CD14-positive monocyte (primary cell): ENCODE measurements around the gene HMGXB3. TPM values are rescaled to one million over a fixed set of nuclear protein-coding genes. Genes with fewer than 3 reads are reported as not detected.

Experiments used
- DNase-seq, 3 donors: peaks; one replicate each; pipeline ENCODE4 v3.0.0-alpha.2; 2011 to 2022
- H2AFZ ChIP-seq: 2 replicates; pipeline ENCODE4 v1.6.0; 2012; ENCODE audit warnings: mild to moderate bottlenecking, low read depth, low read length, inconsistent platforms; ENCODE audit not compliant: insufficient read depth, poor library complexity, severe bottlenecking
- H3K27ac ChIP-seq, 2 donors: 1 replicate in 1 of 2; 2 replicates in 1 of 2; pipeline ENCODE4 v1.5.1; 2012 to 2013; ENCODE audit warnings: low read length in 2 of 2, control low read depth in 1 of 2, inconsistent platforms in 1 of 2, low read depth in 1 of 2, mild to moderate bottlenecking in 1 of 2
- H3K27me3 ChIP-seq, 2 donors: one replicate each; pipeline versions ENCODE4 v1.6.0 to v1.6.1; 2011 to 2013; ENCODE audit warnings: low read length in 2 of 2; ENCODE audit not compliant: control insufficient read depth in 2 of 2, insufficient read depth in 2 of 2
- H3K36me3 ChIP-seq, 2 donors: replicated peaks in 1 of 2; 1 replicate in 1 of 2; 2 replicates in 1 of 2; pipeline versions ENCODE4 v1.5.1 to v1.6.1; 2012 to 2013; ENCODE audit warnings: low read length in 2 of 2, control low read depth in 1 of 2, inconsistent platforms in 1 of 2, mild to moderate bottlenecking in 1 of 2; ENCODE audit not compliant: insufficient read depth in 2 of 2, control insufficient read depth in 1 of 2
- H3K4me1 ChIP-seq, 2 donors: 1 replicate in 1 of 2; 2 replicates in 1 of 2; pipeline versions ENCODE4 v1.5.1 to v1.6.1; 2012 to 2013; ENCODE audit warnings: low read length in 2 of 2, control low read depth in 1 of 2, inconsistent platforms in 1 of 2, mild to moderate bottlenecking in 1 of 2, moderate library complexity in 1 of 2; ENCODE audit not compliant: insufficient read depth in 2 of 2, control insufficient read depth in 1 of 2
- H3K4me2 ChIP-seq: replicated peaks from 2 replicates; pipeline ENCODE3; 2012; ENCODE audit warnings: low read length, moderate library complexity, mild to moderate bottlenecking; ENCODE audit not compliant: poor library complexity, severe bottlenecking; ENCODE audit errors: extremely low read depth
- H3K4me3 ChIP-seq, 3 experiments: fragments of 200-600 bp in 1 of 3; sonication (generic) in 1 of 3; replicated peaks in 1 of 3; 1 replicate in 2 of 3; 2 replicates in 1 of 3; pipeline ENCODE4 v1.5.1; 2011 to 2013; ENCODE audit warnings: low read length in 3 of 3, mild to moderate bottlenecking in 3 of 3, control low read depth in 2 of 3, low read depth in 2 of 3, inconsistent platforms in 1 of 3, moderate library complexity in 1 of 3
- H3K79me2 ChIP-seq: 2 replicates; pipeline ENCODE4 v1.6.0; 2012; ENCODE audit warnings: mild to moderate bottlenecking, control low read depth, inconsistent platforms, low read length, moderate library complexity; ENCODE audit not compliant: insufficient read depth
- H3K9ac ChIP-seq: 2 replicates; pipeline ENCODE4 v1.6.0; 2017; ENCODE audit warnings: low read length, mild to moderate bottlenecking; ENCODE audit not compliant: insufficient read depth, poor library complexity, severe bottlenecking
- H3K9me3 ChIP-seq, 2 donors: replicated peaks in 1 of 2; 1 replicate in 1 of 2; 2 replicates in 1 of 2; pipeline versions ENCODE4 v1.5.1 to v1.6.1; 2012 to 2013; ENCODE audit warnings: low read length in 2 of 2, control low read depth in 1 of 2; ENCODE audit not compliant: control insufficient read depth in 1 of 2, insufficient read depth in 1 of 2
- H4K20me1 ChIP-seq: 2 replicates; pipeline ENCODE4 v1.6.0; 2012; ENCODE audit warnings: mild to moderate bottlenecking, low read length, control low read depth, moderate library complexity; ENCODE audit not compliant: insufficient read depth
- H3K27ac Mint-ChIP-seq, 7 donors: one replicate each; pipeline ENCODE4 v1.8.0; 2020; ENCODE audit warnings: mild to moderate bottlenecking in 7 of 7, mixed read lengths in 7 of 7, moderate library complexity in 6 of 7, inconsistent platforms in 2 of 7
- H3K27me3 Mint-ChIP-seq, 3 donors: one replicate each; pipeline ENCODE4 v1.8.0; 2021 to 2022; ENCODE audit warnings: low read depth in 3 of 3, mild to moderate bottlenecking in 3 of 3, mixed read lengths in 3 of 3, moderate library complexity in 3 of 3, inconsistent platforms in 1 of 3
- H3K36me3 Mint-ChIP-seq, 2 donors: one replicate each; pipeline ENCODE4 v1.8.0; 2020; ENCODE audit warnings: mixed read lengths in 2 of 2, inconsistent platforms in 1 of 2, mild to moderate bottlenecking in 1 of 2
- H3K4me1 Mint-ChIP-seq: one replicate; pipeline ENCODE4 v1.8.0; 2020; ENCODE audit warnings: mild to moderate bottlenecking, mixed read lengths
- H3K4me3 Mint-ChIP-seq, 2 donors: one replicate each; pipeline ENCODE4 v1.8.0; 2020; ENCODE audit warnings: mild to moderate bottlenecking in 2 of 2, mixed read lengths in 2 of 2, moderate library complexity in 1 of 2
- H3K9me3 Mint-ChIP-seq, 7 donors: one replicate each; pipeline ENCODE4 v1.8.0; 2020 to 2022; ENCODE audit warnings: mixed read lengths in 7 of 7, mild to moderate bottlenecking in 6 of 7, moderate library complexity in 6 of 7, inconsistent platforms in 2 of 7
- WGBS: methylation state at CpG from one replicate; pipeline ENCODE4 v1.1.5; 2013; ENCODE audit warnings: missing lambda C conversion rate; ENCODE audit not compliant: insufficient coverage; 5-methylcytosine and 5-hydroxymethylcytosine counted together
- intact Hi-C, 2 donors: fragments of 100-400 bp; cut with micrococcal nuclease; formaldehyde crosslinking; loops; one replicate each; pipeline versions ENCODE4 v1.15.0 to v1.15.1; 2023
- polyA plus RNA-seq, 3 donors: library from polyadenylated mRNA; depleted of rRNA in 1 of 3; unstranded in 2 of 3; stranded (reverse) in 1 of 3; fragments of 300-500 nt in 2 of 3; fragments of >200 nt in 1 of 3; fragmentation: Illumina TruSeq in 2 of 3; gene quantifications; 1 replicate in 2 of 3; 2 replicates in 1 of 3; pipeline ENCODE4 v1.2.3, GENCODE V29; 2012 to 2021
- TF ChIP-seq, protein P1 (sequence below): fragments of 200-600 bp; IDR thresholded peaks from one replicate; pipeline ENCODE4 v1.8.0; 2022; ENCODE audit warnings: antibody characterized with exemption, mild to moderate bottlenecking

The HMGXB3 gene
- polyA plus RNA-seq, 3 donors = 3.1 to 22.9 (median 6.2) TPM

DNA sequence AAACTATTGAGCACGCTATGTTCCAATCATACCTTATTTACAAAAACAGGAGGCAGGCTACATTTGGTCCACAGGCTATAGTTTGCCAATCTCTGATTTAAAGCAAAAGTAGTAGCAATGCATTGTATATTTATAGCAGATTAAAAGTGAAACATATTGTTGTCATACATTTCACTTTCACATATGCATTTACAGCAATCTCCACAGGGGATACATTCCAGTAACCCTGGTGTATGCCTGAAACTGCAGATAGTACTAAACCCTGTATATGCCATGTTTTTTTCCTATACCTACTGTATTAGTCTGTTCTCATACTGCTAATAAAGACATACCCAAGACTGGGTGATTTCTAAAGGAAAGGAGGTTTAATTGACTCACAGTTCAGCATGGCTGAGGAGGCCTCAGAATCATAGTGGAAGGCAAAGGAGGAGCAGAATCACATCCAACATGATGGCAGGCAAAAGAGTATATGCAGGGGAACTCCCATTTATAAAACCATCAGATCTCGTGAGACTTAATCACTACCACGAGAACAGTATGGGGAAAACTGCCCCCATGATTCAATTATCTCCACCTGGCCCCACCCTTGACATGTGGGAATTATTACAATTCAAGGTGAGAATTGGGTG lies 91.7 kb downstream of the HMGXB3 start:
- Mint-ChIP-seq H3K36me3 (no peaks in the 10 kb centered on the region), H3K27ac (peak overlapping the region in 1 of 7 donors; percentile 60), H3K4me3 (no peak overlapping the region), H3K4me1 (peaks cover 28% of the 10 kb centered on the region), H3K9me3 (no peaks in the 10 kb centered on the region), H3K27me3 (peaks cover 0 to 3% (median 1%) of the 10 kb centered on the region in 3 donors)
- Histone ChIP-seq H3K27ac (no peak overlapping the region), H3K4me1 (peaks cover 16 to 21% of the 10 kb centered on the region in 2 donors), H3K79me2 (peaks cover 6% of the 10 kb centered on the region), H3K27me3 (no peaks in the 10 kb centered on the region), H3K36me3 (no peaks in the 10 kb centered on the region), H3K9me3 (no peaks in the 10 kb centered on the region), H3K9ac (no peak overlapping the region), H4K20me1 (no peaks in the 10 kb centered on the region), H3K4me2 (no peak overlapping the region), H2AFZ (no peak overlapping the region), H3K4me3 (no peak overlapping the region)
- DNase-seq = no peak
- intact Hi-C loops = no loop called here
- TF ChIP-seq, protein P1, sequence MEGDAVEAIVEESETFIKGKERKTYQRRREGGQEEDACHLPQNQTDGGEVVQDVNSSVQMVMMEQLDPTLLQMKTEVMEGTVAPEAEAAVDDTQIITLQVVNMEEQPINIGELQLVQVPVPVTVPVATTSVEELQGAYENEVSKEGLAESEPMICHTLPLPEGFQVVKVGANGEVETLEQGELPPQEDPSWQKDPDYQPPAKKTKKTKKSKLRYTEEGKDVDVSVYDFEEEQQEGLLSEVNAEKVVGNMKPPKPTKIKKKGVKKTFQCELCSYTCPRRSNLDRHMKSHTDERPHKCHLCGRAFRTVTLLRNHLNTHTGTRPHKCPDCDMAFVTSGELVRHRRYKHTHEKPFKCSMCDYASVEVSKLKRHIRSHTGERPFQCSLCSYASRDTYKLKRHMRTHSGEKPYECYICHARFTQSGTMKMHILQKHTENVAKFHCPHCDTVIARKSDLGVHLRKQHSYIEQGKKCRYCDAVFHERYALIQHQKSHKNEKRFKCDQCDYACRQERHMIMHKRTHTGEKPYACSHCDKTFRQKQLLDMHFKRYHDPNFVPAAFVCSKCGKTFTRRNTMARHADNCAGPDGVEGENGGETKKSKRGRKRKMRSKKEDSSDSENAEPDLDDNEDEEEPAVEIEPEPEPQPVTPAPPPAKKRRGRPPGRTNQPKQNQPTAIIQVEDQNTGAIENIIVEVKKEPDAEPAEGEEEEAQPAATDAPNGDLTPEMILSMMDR = no peak
- WGBS = no CpG with 5 or more reads among the region's 3 CpGs

DNA sequence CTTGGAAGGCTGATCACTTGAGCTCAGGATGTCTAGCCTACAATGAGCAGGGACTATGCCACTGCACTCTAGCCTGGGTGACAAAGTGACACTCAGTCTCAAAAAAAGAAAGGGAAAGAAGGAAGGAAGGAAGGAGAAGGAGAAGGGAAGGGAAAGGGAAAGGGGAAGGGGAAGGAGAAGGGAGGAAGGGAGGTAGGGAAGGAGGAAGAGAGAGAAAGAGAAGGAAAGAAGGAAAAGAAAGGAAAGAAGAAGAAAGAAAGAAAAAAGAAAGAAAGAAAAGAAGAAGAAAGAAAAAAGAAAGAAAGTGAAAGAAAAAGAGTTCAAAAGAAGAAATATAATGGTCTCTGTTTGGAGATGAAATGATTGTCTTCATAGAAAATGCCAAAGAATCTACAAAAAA lies 96.6 kb downstream of the HMGXB3 start:
- TF ChIP-seq, protein P1 = no peak
- no peak overlapping the region for H3K27ac ChIP-seq
- no peak overlapping the region for H3K4me3 ChIP-seq
- DNase-seq = no peak
- no peaks in the 10 kb centered on the region for H4K20me1 ChIP-seq
- no peak overlapping the region for H3K4me2 ChIP-seq
- no peak overlapping the region for H3K9ac ChIP-seq
- intact Hi-C loops = no loop called here
- H3K4me3 Mint-ChIP-seq = no peak overlapping the region
- H3K36me3 ChIP-seq = no peaks in the 10 kb centered on the region
- no peaks in the 10 kb centered on the region for H3K27me3 ChIP-seq
- peaks cover 7% of the 10 kb centered on the region for H3K4me1 Mint-ChIP-seq
- no peak overlapping the region for H2AFZ ChIP-seq
- peaks cover 0 to 7% (median 1%) of the 10 kb centered on the region in 3 donors for H3K27me3 Mint-ChIP-seq
- H3K9me3 Mint-ChIP-seq = no peaks in the 10 kb centered on the region
- H3K27ac Mint-ChIP-seq = no peak overlapping the region
- H3K79me2 ChIP-seq = no peaks in the 10 kb centered on the region
- H3K4me1 ChIP-seq = peaks cover 0 to 3% of the 10 kb centered on the region in 2 donors
- H3K36me3 Mint-ChIP-seq = no peaks in the 10 kb centered on the region
- H3K9me3 ChIP-seq = no peaks in the 10 kb centered on the region
